Fibroblast of peridontal ligament (primary cell): ENCODE data around the gene CD48.
"Not testable (repeated sequence)": the region's sequence is repeated elsewhere in the genome, so short reads cannot be mapped to it uniquely, and the experiment has no call there.

ENCODE experiments used
- DNase-seq: peaks from one replicate; pipeline ENCODE4 v3.0.0-alpha.2; 2010; ENCODE audit errors: extremely low read depth

The CD48 gene

GRCh38 chr1:160741612-160742348, 30.2 kb upstream of the CD48 start:
- DNase-seq = no peak

- DNase-seq = no peak
Observed at GRCh38 chr1:160741092-160741501, 29.5 kb upstream of the CD48 start.

GRCh38 chr1:160740133-160740688, 28.6 kb upstream of the CD48 start:
- DNase-seq = no peak

GRCh38 chr1:160739098-160739511, 27.5 kb upstream of the CD48 start, which contains the start of gene SLAMF7:
Gene SLAMF7 (plus strand): TSS chr1:160739247. CDS start chr1:160739302, 55 bp downstream.
- no peak for DNase-seq

GRCh38 chr1:160738271-160738670, 26.6 kb upstream of the CD48 start:
- DNase-seq = no peak

GRCh38 chr1:160734301-160734700, 22.7 kb upstream of the CD48 start:
- no peak for DNase-seq

- no peak for DNase-seq
Observed at GRCh38 chr1:160733898-160734297, 22.3 kb upstream of the CD48 start.

- DNase-seq = no peak
Observed at GRCh38 chr1:160731990-160732389, 20.4 kb upstream of the CD48 start.

GRCh38 chr1:160731564-160731963, 19.9 kb upstream of the CD48 start:
- not testable (repeated sequence) for DNase-seq

GRCh38 chr1:160727316-160727640, 15.7 kb upstream of the CD48 start:
- no peak for DNase-seq

- DNase-seq = peak; percentile 27
Observed at GRCh38 chr1:160726498-160727315, 15.1 kb upstream of the CD48 start.

GRCh38 chr1:160726114-160726497, 14.5 kb upstream of the CD48 start:
- no peak for DNase-seq

- DNase-seq = no peak
Observed at GRCh38 chr1:160724465-160725242, 13.0 kb upstream of the CD48 start.

- no peak for DNase-seq
Observed at GRCh38 chr1:160723332-160723731, 11.7 kb upstream of the CD48 start.

GRCh38 chr1:160722726-160723125, 11.1 kb upstream of the CD48 start:
- DNase-seq = no peak

GRCh38 chr1:160721473-160721872, 9.9 kb upstream of the CD48 start:
- DNase-seq = no peak

GRCh38 chr1:160720356-160721085, 8.9 kb upstream of the CD48 start:
- DNase-seq = no peak

GRCh38 chr1:160718210-160718609, 6.6 kb upstream of the CD48 start:
- DNase-seq = no peak

GRCh38 chr1:160717306-160717705, 5.7 kb upstream of the CD48 start:
- no peak for DNase-seq

GRCh38 chr1:160716013-160716412, 4.4 kb upstream of the CD48 start:
- no peak for DNase-seq

GRCh38 chr1:160714034-160714648, 2.5 kb upstream of the CD48 start:
- DNase-seq = not testable (repeated sequence)
